Neural cell (in vitro differentiated cells): ENCODE results near the gene TIAM2.

Experiments
- TF ChIP-seq, protein P1 (sequence below): fragments of 450-650 bp; IDR thresholded peaks from 2 replicates; pipeline ENCODE4 v1.5.1; 2014; ENCODE audit warnings: antibody characterized with exemption, mild to moderate bottlenecking, moderate library complexity; ENCODE audit not compliant: poor library complexity, severe bottlenecking
- TF ChIP-seq, protein P2 (sequence below): IDR thresholded peaks from 2 replicates; pipeline ENCODE4 v1.6.1; 2012; ENCODE audit warnings: borderline replicate concordance

DNA sequence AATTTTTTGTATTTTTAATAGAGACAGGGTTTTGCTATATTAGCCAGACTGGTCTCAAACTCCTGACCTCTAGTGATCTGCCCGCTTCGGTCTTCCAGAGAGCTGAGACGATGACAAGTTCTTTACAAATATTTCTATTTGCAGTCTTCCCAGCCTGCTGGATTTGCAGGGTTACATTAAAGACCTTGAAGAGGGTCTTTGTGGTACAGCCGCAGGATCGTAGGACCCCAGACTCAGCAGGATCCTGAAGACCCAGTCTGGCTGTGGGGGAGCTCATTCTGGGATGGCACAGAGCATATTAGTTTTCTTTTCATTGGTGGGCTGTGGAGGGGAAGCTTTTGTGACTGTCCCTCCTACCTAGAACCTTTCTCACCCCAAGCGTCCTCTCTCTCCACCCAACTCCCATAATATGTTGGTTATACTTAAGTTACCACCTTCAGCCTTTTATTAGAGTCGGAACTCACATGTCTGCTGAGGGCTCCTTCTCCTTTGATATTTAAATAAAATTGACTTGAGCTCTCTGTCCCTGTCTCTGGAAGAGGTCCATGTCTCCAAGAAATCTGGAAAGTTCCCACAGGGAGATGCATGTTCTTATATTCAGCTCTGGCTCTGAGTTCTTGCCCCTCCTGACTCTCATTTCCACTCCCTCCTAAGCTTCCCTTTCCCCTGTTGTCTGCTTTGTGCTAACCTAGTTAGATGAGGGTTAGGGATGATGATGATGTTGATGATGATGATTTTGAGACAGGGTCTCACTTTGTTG is 72.0 kb downstream of the TIAM2 start:
- TF ChIP-seq, protein P1, sequence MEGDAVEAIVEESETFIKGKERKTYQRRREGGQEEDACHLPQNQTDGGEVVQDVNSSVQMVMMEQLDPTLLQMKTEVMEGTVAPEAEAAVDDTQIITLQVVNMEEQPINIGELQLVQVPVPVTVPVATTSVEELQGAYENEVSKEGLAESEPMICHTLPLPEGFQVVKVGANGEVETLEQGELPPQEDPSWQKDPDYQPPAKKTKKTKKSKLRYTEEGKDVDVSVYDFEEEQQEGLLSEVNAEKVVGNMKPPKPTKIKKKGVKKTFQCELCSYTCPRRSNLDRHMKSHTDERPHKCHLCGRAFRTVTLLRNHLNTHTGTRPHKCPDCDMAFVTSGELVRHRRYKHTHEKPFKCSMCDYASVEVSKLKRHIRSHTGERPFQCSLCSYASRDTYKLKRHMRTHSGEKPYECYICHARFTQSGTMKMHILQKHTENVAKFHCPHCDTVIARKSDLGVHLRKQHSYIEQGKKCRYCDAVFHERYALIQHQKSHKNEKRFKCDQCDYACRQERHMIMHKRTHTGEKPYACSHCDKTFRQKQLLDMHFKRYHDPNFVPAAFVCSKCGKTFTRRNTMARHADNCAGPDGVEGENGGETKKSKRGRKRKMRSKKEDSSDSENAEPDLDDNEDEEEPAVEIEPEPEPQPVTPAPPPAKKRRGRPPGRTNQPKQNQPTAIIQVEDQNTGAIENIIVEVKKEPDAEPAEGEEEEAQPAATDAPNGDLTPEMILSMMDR, result no peak
- TF ChIP-seq, protein P2, sequence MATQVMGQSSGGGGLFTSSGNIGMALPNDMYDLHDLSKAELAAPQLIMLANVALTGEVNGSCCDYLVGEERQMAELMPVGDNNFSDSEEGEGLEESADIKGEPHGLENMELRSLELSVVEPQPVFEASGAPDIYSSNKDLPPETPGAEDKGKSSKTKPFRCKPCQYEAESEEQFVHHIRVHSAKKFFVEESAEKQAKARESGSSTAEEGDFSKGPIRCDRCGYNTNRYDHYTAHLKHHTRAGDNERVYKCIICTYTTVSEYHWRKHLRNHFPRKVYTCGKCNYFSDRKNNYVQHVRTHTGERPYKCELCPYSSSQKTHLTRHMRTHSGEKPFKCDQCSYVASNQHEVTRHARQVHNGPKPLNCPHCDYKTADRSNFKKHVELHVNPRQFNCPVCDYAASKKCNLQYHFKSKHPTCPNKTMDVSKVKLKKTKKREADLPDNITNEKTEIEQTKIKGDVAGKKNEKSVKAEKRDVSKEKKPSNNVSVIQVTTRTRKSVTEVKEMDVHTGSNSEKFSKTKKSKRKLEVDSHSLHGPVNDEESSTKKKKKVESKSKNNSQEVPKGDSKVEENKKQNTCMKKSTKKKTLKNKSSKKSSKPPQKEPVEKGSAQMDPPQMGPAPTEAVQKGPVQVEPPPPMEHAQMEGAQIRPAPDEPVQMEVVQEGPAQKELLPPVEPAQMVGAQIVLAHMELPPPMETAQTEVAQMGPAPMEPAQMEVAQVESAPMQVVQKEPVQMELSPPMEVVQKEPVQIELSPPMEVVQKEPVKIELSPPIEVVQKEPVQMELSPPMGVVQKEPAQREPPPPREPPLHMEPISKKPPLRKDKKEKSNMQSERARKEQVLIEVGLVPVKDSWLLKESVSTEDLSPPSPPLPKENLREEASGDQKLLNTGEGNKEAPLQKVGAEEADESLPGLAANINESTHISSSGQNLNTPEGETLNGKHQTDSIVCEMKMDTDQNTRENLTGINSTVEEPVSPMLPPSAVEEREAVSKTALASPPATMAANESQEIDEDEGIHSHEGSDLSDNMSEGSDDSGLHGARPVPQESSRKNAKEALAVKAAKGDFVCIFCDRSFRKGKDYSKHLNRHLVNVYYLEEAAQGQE, result no peak
